ENCODE data around the gene NUMA1.

The NUMA1 gene

GRCh38 chr11:72002841-72003775, 77.2 kb downstream of the NUMA1 start:
- no peak overlapping the region for H2AFZ ChIP-seq (ENCODE audit: low read depth, low read length)
- no peaks in the 10 kb centered on the region for H3K4me1 ChIP-seq (ENCODE audit: insufficient read depth, low read length)
- H3K9me3 ChIP-seq (ENCODE audit: low read length), result no peaks in the 10 kb centered on the region
- H3K36me3 ChIP-seq (ENCODE audit: insufficient read depth, low read length), result peaks cover 82% of the 10 kb centered on the region
- H3K27me3 ChIP-seq (ENCODE audit: insufficient read depth, low read length), result no peaks in the 10 kb centered on the region
- H3K4me3 ChIP-seq (ENCODE audit: low read length), result no peak overlapping the region

GRCh38 chr11:72001834-72002591, 78.3 kb downstream of the NUMA1 start:
- no peaks in the 10 kb centered on the region for H3K27me3 ChIP-seq (ENCODE audit: insufficient read depth, low read length)
- H3K9me3 ChIP-seq (ENCODE audit: low read length), result no peaks in the 10 kb centered on the region
- H2AFZ ChIP-seq (ENCODE audit: low read depth, low read length), result no peak overlapping the region
- H3K4me1 ChIP-seq (ENCODE audit: insufficient read depth, low read length), result no peaks in the 10 kb centered on the region
- H3K36me3 ChIP-seq (ENCODE audit: insufficient read depth, low read length), result peaks cover 71% of the 10 kb centered on the region
- H3K4me3 ChIP-seq (ENCODE audit: low read length), result no peak overlapping the region

DNA sequence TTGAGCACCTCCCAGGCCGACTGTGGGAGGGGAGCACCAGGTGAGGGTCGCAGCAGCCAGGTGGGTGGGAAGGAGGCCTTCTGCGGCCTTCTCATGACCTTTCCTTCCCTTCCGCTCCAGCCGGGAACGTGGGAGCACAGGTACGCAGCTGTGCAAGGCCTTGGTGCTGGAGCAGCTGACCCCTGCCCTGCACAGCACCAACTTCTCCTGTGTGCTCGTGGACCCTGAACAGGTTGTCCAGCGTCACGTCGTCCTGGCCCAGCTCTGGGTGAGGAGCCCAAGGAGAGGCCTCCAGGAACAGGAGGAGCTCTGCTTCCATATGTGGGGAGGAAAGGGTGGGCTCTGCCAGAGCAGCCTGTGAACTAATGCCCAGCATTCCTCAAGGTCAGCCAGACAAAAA, 79.1 kb downstream of the NUMA1 start:
- peaks cover 64% of the 10 kb centered on the region for H3K36me3 ChIP-seq (ENCODE audit: insufficient read depth, low read length)
- H3K27me3 ChIP-seq (ENCODE audit: insufficient read depth, low read length), result no peaks in the 10 kb centered on the region
- no peaks in the 10 kb centered on the region for H3K4me1 ChIP-seq (ENCODE audit: insufficient read depth, low read length)
- H3K4me3 ChIP-seq (ENCODE audit: low read length), result no peak overlapping the region
- H3K9me3 ChIP-seq (ENCODE audit: low read length), result no peaks in the 10 kb centered on the region
- H2AFZ ChIP-seq (ENCODE audit: low read depth, low read length), result no peak overlapping the region

DNA sequence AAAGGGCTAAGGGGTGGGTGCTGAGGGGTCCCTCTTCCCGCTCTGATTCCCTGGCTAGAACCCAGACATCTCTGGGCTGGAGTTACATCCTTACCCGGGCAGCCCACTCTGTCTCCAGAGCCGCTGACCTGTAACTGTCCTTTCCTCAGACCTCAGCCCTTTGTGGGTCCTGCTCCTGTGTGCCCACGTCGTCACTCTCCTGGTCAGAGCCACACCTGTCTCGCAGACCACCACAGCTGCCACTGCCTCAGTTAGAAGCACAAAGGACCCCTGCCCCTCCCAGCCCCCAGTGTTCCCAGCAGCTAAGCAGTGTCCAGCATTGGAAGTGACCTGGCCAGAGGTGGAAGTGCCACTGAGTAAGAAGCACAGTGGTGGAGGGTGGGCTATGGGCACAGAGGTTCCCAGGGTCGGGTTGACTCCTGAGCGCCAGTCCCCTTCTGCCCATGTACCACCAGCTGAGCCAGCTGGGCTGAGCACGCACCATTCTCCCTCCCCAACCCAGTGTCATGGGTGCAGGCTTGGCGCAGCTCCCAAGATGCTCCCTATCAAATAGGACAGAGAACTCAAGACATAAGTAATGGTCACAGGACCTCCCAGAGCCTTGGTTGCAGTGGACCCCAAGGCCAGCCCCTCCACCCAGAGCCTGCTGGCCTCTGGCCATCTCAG, 80.0 kb downstream of the NUMA1 start:
- Histone ChIP-seq H3K36me3 (ENCODE audit: insufficient read depth, low read length) (peaks cover 54% of the 10 kb centered on the region), H2AFZ (ENCODE audit: low read depth, low read length) (no peak overlapping the region), H3K27me3 (ENCODE audit: insufficient read depth, low read length) (no peaks in the 10 kb centered on the region), H3K9me3 (ENCODE audit: low read length) (no peaks in the 10 kb centered on the region), H3K4me1 (ENCODE audit: insufficient read depth, low read length) (no peaks in the 10 kb centered on the region), H3K4me3 (ENCODE audit: low read length) (no peak overlapping the region)

DNA sequence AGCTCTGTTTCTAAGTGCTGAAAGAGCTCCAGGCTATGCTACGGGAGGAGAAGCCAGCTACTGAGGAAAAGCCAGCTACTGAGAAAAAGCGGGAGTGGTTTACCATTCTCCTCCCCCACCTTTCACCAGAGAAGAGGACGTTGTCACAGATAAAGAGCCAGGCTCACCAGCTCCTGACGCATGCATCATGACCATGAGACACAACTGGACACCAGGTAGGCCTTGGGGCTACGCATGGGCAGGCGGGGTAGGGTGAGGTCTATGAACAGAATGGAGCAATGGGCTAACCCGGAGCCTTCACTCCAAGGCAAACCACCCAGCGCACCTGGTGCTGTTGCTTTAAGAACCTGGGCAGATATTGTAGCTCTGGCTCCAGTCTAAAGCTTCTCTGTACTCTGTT, 80.5 kb downstream of the NUMA1 start:
- Histone ChIP-seq H3K27me3 (ENCODE audit: insufficient read depth, low read length) (no peaks in the 10 kb centered on the region), H3K4me1 (ENCODE audit: insufficient read depth, low read length) (no peaks in the 10 kb centered on the region), H3K4me3 (ENCODE audit: low read length) (no peak overlapping the region), H3K36me3 (ENCODE audit: insufficient read depth, low read length) (peaks cover 51% of the 10 kb centered on the region), H2AFZ (ENCODE audit: low read depth, low read length) (no peak overlapping the region), H3K9me3 (ENCODE audit: low read length) (no peaks in the 10 kb centered on the region)

GRCh38 chr11:71999362-71999761, 81.0 kb downstream of the NUMA1 start:
- H3K36me3 ChIP-seq (ENCODE audit: insufficient read depth, low read length), result peaks cover 47% of the 10 kb centered on the region

DNA sequence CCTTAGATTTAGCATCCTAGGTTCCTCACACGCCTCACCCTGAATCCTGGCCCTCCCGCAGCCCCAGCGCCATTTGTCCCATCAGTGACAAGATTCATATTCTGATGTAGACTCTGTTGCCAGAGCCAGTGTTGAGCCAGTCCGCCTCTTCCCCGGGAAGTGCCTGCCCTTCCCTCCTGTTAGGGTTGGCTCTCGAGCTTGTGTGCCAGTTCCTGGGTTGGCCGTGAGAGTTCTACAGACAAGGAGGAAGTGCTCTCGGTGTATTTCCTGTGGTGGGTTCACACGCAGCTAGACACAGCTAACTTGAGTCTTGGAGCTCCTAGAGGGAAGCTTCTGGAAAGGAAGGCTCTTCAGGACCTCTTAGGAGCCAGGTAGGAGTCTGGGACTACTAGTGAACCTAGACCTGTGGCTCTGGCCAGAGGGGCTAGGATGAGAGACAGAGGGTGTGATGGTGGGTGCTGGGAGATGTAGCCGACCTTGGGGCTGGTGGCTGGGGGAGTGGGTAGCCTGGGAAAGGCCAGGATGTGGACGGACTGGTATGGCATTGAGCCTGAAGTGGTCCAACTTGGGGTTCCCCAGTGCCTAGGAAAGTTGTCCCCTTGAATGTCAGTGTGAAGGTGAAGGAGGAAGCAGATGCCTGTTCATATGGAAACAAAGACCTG, 81.6 kb downstream of the NUMA1 start, which contains the start of gene IL18BP:
IL18BP (plus strand) TSS at position 261 of the 662 bp plus-strand sequence. CDS start 1,076 bp downstream, outside the sequence.
- Histone ChIP-seq H2AFZ (ENCODE audit: low read depth, low read length) (no peak within 1 kb of the TSS), H3K4me1 (ENCODE audit: insufficient read depth, low read length) (no peaks in the 10 kb centered on the region), H3K4me3 (ENCODE audit: low read length) (no peak within 1 kb of the TSS), H3K27me3 (ENCODE audit: insufficient read depth, low read length) (no peaks in the 10 kb centered on the region), H3K9me3 (ENCODE audit: low read length) (no peaks in the 10 kb centered on the region), H3K36me3 (ENCODE audit: insufficient read depth, low read length) (peaks cover 41% of the 10 kb centered on the region)

More at GRCh38 chr11:71999362-71999761, 81.0 kb downstream of the NUMA1 start:
- Histone ChIP-seq H3K27me3 (ENCODE audit: insufficient read depth, low read length) (no peaks in the 10 kb centered on the region), H3K4me1 (ENCODE audit: insufficient read depth, low read length) (no peaks in the 10 kb centered on the region), H2AFZ (ENCODE audit: low read depth, low read length) (no peak overlapping the region), H3K4me3 (ENCODE audit: low read length) (no peak overlapping the region), H3K9me3 (ENCODE audit: low read length) (no peaks in the 10 kb centered on the region)

- Histone ChIP-seq H2AFZ (ENCODE audit: low read depth, low read length) (no peak overlapping the region), H3K27me3 (ENCODE audit: insufficient read depth, low read length) (no peaks in the 10 kb centered on the region), H3K9me3 (ENCODE audit: low read length) (no peaks in the 10 kb centered on the region), H3K36me3 (ENCODE audit: insufficient read depth, low read length) (peaks cover 34% of the 10 kb centered on the region), H3K4me1 (ENCODE audit: insufficient read depth, low read length) (no peaks in the 10 kb centered on the region), H3K4me3 (ENCODE audit: low read length) (no peak overlapping the region)
Measured at GRCh38 chr11:71998061-71998460, 82.3 kb downstream of the NUMA1 start.

GRCh38 chr11:71997594-71997993, 82.7 kb downstream of the NUMA1 start:
- Histone ChIP-seq H3K36me3 (ENCODE audit: insufficient read depth, low read length) (peaks cover 30% of the 10 kb centered on the region), H3K4me1 (ENCODE audit: insufficient read depth, low read length) (no peaks in the 10 kb centered on the region), H3K4me3 (ENCODE audit: low read length) (no peak overlapping the region)

GRCh38 chr11:71996946-71997345, 83.4 kb downstream of the NUMA1 start:
- Histone ChIP-seq H3K36me3 (ENCODE audit: insufficient read depth, low read length) (peaks cover 24% of the 10 kb centered on the region), H3K4me1 (ENCODE audit: insufficient read depth, low read length) (no peaks in the 10 kb centered on the region), H3K9me3 (ENCODE audit: low read length) (no peaks in the 10 kb centered on the region), H3K4me3 (ENCODE audit: low read length) (no peak overlapping the region), H3K27me3 (ENCODE audit: insufficient read depth, low read length) (no peaks in the 10 kb centered on the region), H2AFZ (ENCODE audit: low read depth, low read length) (no peak overlapping the region)

More at GRCh38 chr11:71997594-71997993, 82.7 kb downstream of the NUMA1 start:
- Histone ChIP-seq H3K9me3 (ENCODE audit: low read length) (no peaks in the 10 kb centered on the region), H3K27me3 (ENCODE audit: insufficient read depth, low read length) (no peaks in the 10 kb centered on the region), H2AFZ (ENCODE audit: low read depth, low read length) (no peak overlapping the region)

GRCh38 chr11:71996517-71996916, 83.8 kb downstream of the NUMA1 start:
- no peaks in the 10 kb centered on the region for H3K4me1 ChIP-seq (ENCODE audit: insufficient read depth, low read length)
- H3K36me3 ChIP-seq (ENCODE audit: insufficient read depth, low read length), result peaks cover 20% of the 10 kb centered on the region
- no peaks in the 10 kb centered on the region for H3K27me3 ChIP-seq (ENCODE audit: insufficient read depth, low read length)
- H3K4me3 ChIP-seq (ENCODE audit: low read length), result no peak overlapping the region
- H2AFZ ChIP-seq (ENCODE audit: low read depth, low read length), result no peak overlapping the region
- H3K9me3 ChIP-seq (ENCODE audit: low read length), result no peaks in the 10 kb centered on the region

GRCh38 chr11:71995726-71996291, 84.5 kb downstream of the NUMA1 start:
- no peaks in the 10 kb centered on the region for H3K27me3 ChIP-seq (ENCODE audit: insufficient read depth, low read length)
- H2AFZ ChIP-seq (ENCODE audit: low read depth, low read length), result no peak overlapping the region
- peaks cover 18% of the 10 kb centered on the region for H3K36me3 ChIP-seq (ENCODE audit: insufficient read depth, low read length)
- no peaks in the 10 kb centered on the region for H3K9me3 ChIP-seq (ENCODE audit: low read length)
- no peaks in the 10 kb centered on the region for H3K4me1 ChIP-seq (ENCODE audit: insufficient read depth, low read length)
- H3K4me3 ChIP-seq (ENCODE audit: low read length), result no peak overlapping the region

All from neuron (in vitro differentiated cells).